Liver (tissue), 3 donors: Measurements from ENCODE around the gene CREB5.

Source experiments
- SP1 ChIP-seq: IDR thresholded peaks from 2 replicates; pipeline ENCODE4 v1.6.1; 2018; ENCODE audit warnings: antibody characterized with exemption, mild to moderate bottlenecking
- TF ChIP-seq, protein P1 (sequence below): fragments of 150-350 bp; IDR thresholded peaks from 2 replicates; pipeline ENCODE4 v1.5.1; 2017; ENCODE audit warnings: improper control_type of control experiment, low read depth, low read length; ENCODE audit not compliant: missing input control
- TF ChIP-seq, protein P2 (sequence below): IDR thresholded peaks from 2 replicates; pipeline ENCODE4 v1.6.1; 2016; ENCODE audit warnings: antibody characterized with exemption
- TF ChIP-seq, protein P3 (sequence below): IDR thresholded peaks from 2 replicates; pipeline ENCODE4 v1.6.1; 2016; ENCODE audit warnings: antibody characterized with exemption
- donor health status: healthy.
- donor health status: healthy.

DNA sequence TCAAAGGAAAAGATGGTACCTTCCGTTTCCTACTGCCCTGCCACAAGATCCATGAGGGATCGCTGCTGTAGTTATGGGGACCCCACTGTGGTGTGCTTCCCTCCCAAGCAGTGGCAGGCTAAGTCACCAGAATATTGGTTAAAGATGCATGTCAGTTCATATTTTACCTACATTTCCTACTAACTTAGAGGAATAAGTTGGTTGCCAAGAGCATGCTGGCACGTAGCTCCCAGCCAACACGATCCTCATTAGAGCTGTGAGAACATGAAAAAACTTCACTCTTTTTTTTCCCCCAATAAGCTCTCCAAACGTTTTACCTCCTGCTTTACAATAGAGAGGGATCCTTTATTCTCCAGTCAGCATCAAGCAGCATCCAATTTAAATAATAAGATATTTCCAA lies 342.1 kb downstream of the CREB5 start:
- TF ChIP-seq, protein P1, sequence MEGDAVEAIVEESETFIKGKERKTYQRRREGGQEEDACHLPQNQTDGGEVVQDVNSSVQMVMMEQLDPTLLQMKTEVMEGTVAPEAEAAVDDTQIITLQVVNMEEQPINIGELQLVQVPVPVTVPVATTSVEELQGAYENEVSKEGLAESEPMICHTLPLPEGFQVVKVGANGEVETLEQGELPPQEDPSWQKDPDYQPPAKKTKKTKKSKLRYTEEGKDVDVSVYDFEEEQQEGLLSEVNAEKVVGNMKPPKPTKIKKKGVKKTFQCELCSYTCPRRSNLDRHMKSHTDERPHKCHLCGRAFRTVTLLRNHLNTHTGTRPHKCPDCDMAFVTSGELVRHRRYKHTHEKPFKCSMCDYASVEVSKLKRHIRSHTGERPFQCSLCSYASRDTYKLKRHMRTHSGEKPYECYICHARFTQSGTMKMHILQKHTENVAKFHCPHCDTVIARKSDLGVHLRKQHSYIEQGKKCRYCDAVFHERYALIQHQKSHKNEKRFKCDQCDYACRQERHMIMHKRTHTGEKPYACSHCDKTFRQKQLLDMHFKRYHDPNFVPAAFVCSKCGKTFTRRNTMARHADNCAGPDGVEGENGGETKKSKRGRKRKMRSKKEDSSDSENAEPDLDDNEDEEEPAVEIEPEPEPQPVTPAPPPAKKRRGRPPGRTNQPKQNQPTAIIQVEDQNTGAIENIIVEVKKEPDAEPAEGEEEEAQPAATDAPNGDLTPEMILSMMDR = no peak
- TF ChIP-seq SP1 = no peak
- TF ChIP-seq, protein P2, sequence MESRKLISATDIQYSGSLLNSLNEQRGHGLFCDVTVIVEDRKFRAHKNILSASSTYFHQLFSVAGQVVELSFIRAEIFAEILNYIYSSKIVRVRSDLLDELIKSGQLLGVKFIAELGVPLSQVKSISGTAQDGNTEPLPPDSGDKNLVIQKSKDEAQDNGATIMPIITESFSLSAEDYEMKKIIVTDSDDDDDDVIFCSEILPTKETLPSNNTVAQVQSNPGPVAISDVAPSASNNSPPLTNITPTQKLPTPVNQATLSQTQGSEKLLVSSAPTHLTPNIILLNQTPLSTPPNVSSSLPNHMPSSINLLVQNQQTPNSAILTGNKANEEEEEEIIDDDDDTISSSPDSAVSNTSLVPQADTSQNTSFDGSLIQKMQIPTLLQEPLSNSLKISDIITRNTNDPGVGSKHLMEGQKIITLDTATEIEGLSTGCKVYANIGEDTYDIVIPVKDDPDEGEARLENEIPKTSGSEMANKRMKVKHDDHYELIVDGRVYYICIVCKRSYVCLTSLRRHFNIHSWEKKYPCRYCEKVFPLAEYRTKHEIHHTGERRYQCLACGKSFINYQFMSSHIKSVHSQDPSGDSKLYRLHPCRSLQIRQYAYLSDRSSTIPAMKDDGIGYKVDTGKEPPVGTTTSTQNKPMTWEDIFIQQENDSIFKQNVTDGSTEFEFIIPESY = no peak
- TF ChIP-seq, protein P3, sequence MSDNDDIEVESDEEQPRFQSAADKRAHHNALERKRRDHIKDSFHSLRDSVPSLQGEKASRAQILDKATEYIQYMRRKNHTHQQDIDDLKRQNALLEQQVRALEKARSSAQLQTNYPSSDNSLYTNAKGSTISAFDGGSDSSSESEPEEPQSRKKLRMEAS = no peak
